RPMI8226 (cell line): ENCODE measurements around the gene COL4A2.
"Not testable (repeated sequence)": the region's sequence is repeated elsewhere in the genome, so short reads cannot be mapped to it uniquely, and the experiment has no call there.

ENCODE experiments used
- DNase-seq: peaks from one replicate; pipeline ENCODE4 v3.0.0-alpha.2; 2015

The COL4A2 gene

DNA sequence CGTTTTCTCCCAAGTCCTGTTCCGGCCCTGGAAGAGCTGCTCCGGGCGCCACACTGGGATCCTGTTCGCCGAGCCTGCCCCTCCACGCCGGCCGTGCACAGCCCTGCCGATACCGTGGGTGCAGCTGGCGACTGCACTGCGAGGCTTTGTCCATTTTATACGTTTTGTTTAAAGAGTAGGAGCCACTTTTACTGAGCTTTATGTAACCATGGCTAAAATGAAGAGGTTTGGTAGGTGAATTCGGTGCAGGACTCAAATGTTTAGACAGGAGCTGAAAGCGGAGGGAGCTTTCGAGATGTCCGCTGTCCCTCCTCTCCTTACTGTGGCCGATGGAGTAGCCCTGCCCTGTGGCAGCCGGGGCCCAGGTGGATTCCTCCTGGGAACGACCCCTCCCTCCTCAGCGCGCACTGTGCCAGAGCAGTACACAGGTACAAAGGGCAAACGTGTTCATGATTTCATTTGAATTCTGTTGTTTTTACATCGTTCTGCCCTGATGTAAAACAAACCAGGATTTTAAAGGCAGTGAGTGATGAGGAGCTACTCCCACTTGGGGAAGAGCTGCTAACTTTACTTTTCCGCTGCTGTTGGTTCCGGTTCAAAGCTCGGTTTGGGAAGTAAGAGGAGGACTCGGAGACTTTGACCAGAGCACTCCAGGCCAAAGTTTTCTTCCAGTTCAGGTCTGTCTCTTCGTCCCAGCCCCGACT, 1.7 kb downstream of the COL4A2 start:
- DNase-seq: no peak

GRCh38 chr13:110309661-110310524, 2.8 kb downstream of the COL4A2 start:
- no peak for DNase-seq

GRCh38 chr13:110310541-110311442, 3.7 kb downstream of the COL4A2 start:
- DNase-seq: no peak

- DNase-seq: no peak
Observed at GRCh38 chr13:110311443-110312338, 4.6 kb downstream of the COL4A2 start.

- DNase-seq: no peak
Observed at GRCh38 chr13:110312339-110313031, 5.4 kb downstream of the COL4A2 start.

DNA sequence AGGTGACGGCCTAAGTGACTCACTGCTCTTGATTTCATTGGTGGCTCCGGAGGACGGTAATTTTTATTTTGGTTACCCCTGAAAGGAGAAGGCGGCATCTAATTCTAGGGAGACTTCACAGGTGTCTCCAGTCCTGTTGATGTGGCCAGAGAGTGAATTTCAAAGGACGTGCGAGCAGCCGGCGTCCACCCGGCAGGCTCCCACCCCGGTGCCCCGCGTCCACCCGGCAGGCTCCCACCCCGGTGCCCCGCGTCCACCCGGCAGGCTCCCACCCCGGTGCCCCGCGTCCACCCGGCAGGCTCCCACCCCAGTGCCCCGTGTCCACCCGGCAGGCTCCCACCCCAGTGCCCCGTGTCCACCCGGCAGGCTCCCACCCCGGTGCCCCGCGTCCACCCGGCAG, 6.2 kb downstream of the COL4A2 start:
- DNase-seq: not testable (repeated sequence)

- not testable (repeated sequence) for DNase-seq
Observed at GRCh38 chr13:110313733-110314132, 6.6 kb downstream of the COL4A2 start.

DNA sequence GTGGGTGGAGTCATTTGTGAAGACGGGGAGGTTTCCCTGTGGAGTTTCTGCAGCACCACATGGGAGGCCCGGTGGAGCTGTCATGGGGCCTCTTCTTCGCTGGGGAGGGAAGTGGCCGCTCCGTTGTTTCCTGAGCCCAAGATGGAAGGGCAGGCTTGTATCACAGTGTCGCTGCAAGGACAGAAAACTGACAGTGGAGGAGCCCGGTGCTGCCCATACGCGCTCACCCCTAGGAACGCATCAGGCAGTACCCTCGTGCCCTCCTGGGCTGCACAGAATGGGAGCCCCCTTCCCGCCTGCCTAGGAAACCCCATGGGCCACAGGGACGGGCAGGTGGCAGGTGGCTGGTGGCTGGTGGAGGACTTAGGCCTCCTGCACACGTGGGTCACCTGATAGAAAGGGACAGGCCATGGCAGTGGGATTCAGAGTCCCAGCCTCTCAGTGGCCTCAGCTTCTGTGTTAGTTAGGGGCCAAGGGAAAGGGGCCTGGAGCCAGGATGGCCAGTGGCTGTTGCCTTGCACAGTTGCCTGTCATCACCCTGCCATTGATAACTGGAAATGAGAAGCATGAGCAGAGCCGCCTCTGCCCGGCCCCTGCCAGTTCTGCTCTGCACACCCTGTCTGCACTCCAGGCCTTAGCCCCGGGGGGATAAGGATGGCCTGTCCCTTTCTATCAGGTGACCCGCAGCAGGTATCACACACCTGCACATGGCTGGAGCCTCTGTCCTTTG, 7.6 kb downstream of the COL4A2 start:
- DNase-seq: no peak

DNA sequence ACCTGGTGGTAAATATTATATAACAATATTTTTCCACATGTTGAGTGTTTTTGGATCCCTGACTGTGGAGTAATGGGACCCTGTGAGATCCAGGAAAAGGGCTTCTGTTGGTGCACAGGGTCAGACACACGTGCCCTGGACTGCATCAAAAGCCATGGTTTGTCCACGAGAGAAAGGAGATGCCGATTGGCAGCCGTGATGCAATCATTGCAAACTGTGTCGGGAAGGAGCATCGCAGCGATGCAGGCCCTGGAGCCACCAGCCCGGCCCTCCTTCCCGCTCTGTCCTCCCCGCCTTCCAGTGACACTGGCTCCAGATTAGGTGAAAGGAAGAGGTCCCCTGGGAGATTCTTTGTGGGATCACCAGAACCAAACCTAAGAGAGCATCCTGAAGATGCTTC, 9.1 kb downstream of the COL4A2 start:
- DNase-seq: no peak

GRCh38 chr13:110317093-110317492, 10.0 kb downstream of the COL4A2 start:
- no peak for DNase-seq

- DNase-seq: no peak
Observed at GRCh38 chr13:110317496-110318195, 10.6 kb downstream of the COL4A2 start.

GRCh38 chr13:110318920-110319319, 11.8 kb downstream of the COL4A2 start:
- no peak for DNase-seq

- no peak for DNase-seq
Observed at GRCh38 chr13:110319397-110319773, 12.3 kb downstream of the COL4A2 start.

GRCh38 chr13:110319774-110320509, 12.9 kb downstream of the COL4A2 start:
- DNase-seq: no peak

DNA sequence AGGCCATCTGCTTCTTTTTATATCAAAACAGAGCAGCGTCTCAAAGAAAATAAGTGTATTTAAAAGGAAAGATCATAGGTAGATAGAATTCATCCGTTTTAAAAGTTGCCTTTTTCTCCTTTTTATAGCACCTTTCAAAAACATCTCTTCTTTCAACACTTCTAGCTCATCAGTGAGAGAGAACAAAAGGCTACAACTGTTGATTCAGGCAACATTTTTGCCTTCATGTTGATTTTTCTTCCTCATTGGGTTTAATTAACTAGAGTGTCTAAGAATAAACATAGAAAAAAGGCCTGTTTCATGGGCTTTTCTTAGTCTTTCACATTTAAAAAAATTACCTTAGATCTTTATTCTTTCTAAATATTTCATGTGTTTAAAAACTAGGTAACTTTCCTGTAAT, 13.6 kb downstream of the COL4A2 start:
- DNase-seq: no peak

DNA sequence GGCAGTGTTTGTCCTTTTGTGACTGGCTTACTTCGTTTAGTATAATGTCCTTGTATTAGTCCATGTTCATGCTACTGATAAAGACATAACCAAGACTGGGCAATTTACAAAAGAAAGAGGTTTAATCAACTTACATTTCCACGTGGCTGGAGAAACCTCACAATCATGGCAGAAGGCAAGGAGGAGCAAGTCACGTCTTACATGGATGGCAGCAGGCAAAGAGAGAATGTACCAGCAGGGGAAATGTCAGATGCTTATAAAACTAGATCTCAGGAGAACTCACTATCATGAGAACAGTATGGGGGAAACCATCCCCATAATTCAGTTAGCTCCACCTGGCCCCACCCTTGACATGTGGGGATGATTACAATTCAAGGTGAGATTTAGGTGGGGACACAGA, 14.5 kb downstream of the COL4A2 start:
- not testable (repeated sequence) for DNase-seq

- DNase-seq: no peak
Observed at GRCh38 chr13:110322126-110322827, 15.2 kb downstream of the COL4A2 start.

GRCh38 chr13:110322828-110323171, 15.7 kb downstream of the COL4A2 start:
- no peak for DNase-seq
